K562 (cell line): ENCODE data around the gene LHFPL5. TPM values are rescaled to one million over a fixed set of nuclear protein-coding genes. Genes with fewer than 3 reads are reported as not detected.

Experiments
- ATF4 ChIP-seq: fragments of 450-650 bp; formaldehyde crosslinking; IDR thresholded peaks from 2 replicates; pipeline ENCODE4 v1.4.0; 2022; ENCODE audit warnings: mild to moderate bottlenecking, moderate library complexity
- CEBPZ ChIP-seq: fragments of 150-350 bp; IDR thresholded peaks from 2 replicates; pipeline ENCODE4 v1.6.1; 2014; ENCODE audit warnings: low read depth, mild to moderate bottlenecking, low read length, borderline replicate concordance
- SMARCC2 ChIP-seq: fragments of 450-650 bp; IDR thresholded peaks from 2 replicates; pipeline ENCODE4 v1.6.1; 2017; ENCODE audit warnings: antibody characterized with exemption, moderate library complexity, mild to moderate bottlenecking, low read depth
- polyA plus RNA-seq, 8 experiments: library from polyadenylated mRNA; depleted of rRNA in 4 of 8; stranded (reverse) in 5 of 8; unstranded in 3 of 8; fragments of >200 nt; fragmentation: Nextera tagmentation in 2 of 8; fragmentation: Illumina TruSeq in 1 of 8; extraction: Ambion mirVana in 2 of 8; extraction: Trizol in 1 of 8; gene quantifications; 2 replicates each; pipeline versions ENCODE4 v1.2.1 to v1.2.3, GENCODE V29; 2011 to 2014; ENCODE audit warnings: inconsistent platforms in 1 of 8, missing spikeins in 1 of 8
- total RNA-seq, 7 experiments: library from RNA; depleted of rRNA in 6 of 7; stranded (reverse); fragments of >200 nt in 6 of 7; fragmentation: Illumina TruSeq in 2 of 7; extraction: Trizol in 2 of 7; gene quantifications; 2 replicates each; pipeline versions ENCODE4 v1.2.1 to v1.2.3, GENCODE V29; 2011 to 2021; ENCODE audit warnings: low replicate concordance in 1 of 7
- TF ChIP-seq, protein P1 (sequence below), 2 experiments: fragments of 450-650 bp; IDR thresholded peaks; 2 replicates each; pipeline ENCODE4 v1.6.1; 2018; ENCODE audit warnings: mild to moderate bottlenecking in 2 of 2, low read depth in 1 of 2; ENCODE audit not compliant: partially characterized antibody in 2 of 2
- TF ChIP-seq, protein P2 (sequence below): sonication (generic); formaldehyde crosslinking; IDR thresholded peaks from 2 replicates; pipeline ENCODE4 v1.8.0; 2023; ENCODE audit warnings: mild to moderate bottlenecking, missing genetic modification reagents
- TF ChIP-seq, protein P3 (sequence below), 2 experiments: IDR thresholded peaks; 2 replicates each; pipeline ENCODE4 v1.6.1; 2012; ENCODE audit warnings: improper control_type of control experiment in 2 of 2, low read depth in 2 of 2, low read length in 2 of 2, borderline replicate concordance in 1 of 2
- TF ChIP-seq, protein P4 (sequence below): fragments of 450-650 bp; IDR thresholded peaks from 2 replicates; pipeline ENCODE4 v1.6.1; 2017; ENCODE audit warnings: mild to moderate bottlenecking, moderate library complexity
- TF ChIP-seq, protein P5 (sequence below): fragments of 450-650 bp; IDR thresholded peaks from 2 replicates; pipeline ENCODE4 v1.6.1; 2016; ENCODE audit warnings: borderline replicate concordance

Gene LHFPL5
- total and polyA plus RNA-seq, 9 of the 15 experiments (the other 6 are each of a cell fraction or from before 2014, with no cell fraction given): not detected

DNA sequence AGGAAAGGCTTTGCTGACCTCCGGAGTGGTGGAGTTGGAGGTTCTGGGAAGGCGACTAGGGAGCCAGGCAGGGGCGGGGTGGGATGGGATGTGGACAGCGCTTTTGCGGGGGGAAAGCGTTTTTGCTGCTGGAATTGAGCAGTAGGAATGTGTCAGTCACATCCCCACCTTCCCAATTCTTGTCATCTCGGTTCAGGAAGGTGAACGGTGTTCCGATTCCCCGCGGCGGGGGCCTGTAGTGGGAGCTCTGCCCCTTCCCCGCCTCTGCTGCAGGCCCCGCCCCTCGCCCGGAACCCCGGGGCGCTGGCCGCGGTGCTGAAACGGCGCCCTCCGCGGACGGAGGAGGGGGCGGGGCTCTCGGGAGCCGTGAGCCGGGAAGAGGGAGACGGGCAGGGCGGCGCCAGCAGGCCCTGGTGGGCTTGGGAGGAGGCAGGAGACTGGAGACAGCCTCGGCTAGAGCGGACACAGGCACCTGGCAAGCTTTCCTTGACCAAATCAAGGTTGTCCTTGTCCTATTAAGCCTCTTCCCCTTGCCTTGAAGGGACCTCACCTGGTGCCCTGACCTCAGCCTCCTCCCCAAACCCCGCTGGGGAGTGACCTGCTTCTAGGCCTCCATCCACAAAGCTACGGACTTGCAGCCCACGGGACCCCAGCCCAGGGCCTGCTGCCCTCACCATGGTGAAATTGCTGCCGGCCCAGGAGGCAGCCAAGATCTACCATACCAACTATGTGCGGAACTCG lies at the start of gene LHFPL5 (continued):
- TF ChIP-seq CEBPZ (no peak), ATF4 (CRISPR knock-in tag) (no peak), SMARCC2 (no peak)
- TF ChIP-seq, protein P1, sequence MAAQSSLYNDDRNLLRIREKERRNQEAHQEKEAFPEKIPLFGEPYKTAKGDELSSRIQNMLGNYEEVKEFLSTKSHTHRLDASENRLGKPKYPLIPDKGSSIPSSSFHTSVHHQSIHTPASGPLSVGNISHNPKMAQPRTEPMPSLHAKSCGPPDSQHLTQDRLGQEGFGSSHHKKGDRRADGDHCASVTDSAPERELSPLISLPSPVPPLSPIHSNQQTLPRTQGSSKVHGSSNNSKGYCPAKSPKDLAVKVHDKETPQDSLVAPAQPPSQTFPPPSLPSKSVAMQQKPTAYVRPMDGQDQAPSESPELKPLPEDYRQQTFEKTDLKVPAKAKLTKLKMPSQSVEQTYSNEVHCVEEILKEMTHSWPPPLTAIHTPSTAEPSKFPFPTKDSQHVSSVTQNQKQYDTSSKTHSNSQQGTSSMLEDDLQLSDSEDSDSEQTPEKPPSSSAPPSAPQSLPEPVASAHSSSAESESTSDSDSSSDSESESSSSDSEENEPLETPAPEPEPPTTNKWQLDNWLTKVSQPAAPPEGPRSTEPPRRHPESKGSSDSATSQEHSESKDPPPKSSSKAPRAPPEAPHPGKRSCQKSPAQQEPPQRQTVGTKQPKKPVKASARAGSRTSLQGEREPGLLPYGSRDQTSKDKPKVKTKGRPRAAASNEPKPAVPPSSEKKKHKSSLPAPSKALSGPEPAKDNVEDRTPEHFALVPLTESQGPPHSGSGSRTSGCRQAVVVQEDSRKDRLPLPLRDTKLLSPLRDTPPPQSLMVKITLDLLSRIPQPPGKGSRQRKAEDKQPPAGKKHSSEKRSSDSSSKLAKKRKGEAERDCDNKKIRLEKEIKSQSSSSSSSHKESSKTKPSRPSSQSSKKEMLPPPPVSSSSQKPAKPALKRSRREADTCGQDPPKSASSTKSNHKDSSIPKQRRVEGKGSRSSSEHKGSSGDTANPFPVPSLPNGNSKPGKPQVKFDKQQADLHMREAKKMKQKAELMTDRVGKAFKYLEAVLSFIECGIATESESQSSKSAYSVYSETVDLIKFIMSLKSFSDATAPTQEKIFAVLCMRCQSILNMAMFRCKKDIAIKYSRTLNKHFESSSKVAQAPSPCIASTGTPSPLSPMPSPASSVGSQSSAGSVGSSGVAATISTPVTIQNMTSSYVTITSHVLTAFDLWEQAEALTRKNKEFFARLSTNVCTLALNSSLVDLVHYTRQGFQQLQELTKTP (IDR thresholded peaks at IDR 0.05; ENCODE audit: low read depth in 1 of 2, partially characterized antibody in 2 of 2): peak in 1 of 2 experiments; percentile 90
- TF ChIP-seq, protein P2, sequence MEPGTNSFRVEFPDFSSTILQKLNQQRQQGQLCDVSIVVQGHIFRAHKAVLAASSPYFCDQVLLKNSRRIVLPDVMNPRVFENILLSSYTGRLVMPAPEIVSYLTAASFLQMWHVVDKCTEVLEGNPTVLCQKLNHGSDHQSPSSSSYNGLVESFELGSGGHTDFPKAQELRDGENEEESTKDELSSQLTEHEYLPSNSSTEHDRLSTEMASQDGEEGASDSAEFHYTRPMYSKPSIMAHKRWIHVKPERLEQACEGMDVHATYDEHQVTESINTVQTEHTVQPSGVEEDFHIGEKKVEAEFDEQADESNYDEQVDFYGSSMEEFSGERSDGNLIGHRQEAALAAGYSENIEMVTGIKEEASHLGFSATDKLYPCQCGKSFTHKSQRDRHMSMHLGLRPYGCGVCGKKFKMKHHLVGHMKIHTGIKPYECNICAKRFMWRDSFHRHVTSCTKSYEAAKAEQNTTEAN (CRISPR knock-in tag): peak; percentile 93
- TF ChIP-seq, protein P3, sequence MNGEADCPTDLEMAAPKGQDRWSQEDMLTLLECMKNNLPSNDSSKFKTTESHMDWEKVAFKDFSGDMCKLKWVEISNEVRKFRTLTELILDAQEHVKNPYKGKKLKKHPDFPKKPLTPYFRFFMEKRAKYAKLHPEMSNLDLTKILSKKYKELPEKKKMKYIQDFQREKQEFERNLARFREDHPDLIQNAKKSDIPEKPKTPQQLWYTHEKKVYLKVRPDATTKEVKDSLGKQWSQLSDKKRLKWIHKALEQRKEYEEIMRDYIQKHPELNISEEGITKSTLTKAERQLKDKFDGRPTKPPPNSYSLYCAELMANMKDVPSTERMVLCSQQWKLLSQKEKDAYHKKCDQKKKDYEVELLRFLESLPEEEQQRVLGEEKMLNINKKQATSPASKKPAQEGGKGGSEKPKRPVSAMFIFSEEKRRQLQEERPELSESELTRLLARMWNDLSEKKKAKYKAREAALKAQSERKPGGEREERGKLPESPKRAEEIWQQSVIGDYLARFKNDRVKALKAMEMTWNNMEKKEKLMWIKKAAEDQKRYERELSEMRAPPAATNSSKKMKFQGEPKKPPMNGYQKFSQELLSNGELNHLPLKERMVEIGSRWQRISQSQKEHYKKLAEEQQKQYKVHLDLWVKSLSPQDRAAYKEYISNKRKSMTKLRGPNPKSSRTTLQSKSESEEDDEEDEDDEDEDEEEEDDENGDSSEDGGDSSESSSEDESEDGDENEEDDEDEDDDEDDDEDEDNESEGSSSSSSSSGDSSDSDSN (IDR thresholded peaks at IDR 0.05; ENCODE audit: borderline replicate concordance in 1 of 2, low read depth in 2 of 2, low read length in 2 of 2): 0 out of 4 replicates have a peak, but pooled peaks of 1 of the 2 experiments have one; percentile 42
- TF ChIP-seq, protein P4, sequence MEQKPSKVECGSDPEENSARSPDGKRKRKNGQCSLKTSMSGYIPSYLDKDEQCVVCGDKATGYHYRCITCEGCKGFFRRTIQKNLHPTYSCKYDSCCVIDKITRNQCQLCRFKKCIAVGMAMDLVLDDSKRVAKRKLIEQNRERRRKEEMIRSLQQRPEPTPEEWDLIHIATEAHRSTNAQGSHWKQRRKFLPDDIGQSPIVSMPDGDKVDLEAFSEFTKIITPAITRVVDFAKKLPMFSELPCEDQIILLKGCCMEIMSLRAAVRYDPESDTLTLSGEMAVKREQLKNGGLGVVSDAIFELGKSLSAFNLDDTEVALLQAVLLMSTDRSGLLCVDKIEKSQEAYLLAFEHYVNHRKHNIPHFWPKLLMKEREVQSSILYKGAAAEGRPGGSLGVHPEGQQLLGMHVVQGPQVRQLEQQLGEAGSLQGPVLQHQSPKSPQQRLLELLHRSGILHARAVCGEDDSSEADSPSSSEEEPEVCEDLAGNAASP: no peak
- TF ChIP-seq, protein P5, sequence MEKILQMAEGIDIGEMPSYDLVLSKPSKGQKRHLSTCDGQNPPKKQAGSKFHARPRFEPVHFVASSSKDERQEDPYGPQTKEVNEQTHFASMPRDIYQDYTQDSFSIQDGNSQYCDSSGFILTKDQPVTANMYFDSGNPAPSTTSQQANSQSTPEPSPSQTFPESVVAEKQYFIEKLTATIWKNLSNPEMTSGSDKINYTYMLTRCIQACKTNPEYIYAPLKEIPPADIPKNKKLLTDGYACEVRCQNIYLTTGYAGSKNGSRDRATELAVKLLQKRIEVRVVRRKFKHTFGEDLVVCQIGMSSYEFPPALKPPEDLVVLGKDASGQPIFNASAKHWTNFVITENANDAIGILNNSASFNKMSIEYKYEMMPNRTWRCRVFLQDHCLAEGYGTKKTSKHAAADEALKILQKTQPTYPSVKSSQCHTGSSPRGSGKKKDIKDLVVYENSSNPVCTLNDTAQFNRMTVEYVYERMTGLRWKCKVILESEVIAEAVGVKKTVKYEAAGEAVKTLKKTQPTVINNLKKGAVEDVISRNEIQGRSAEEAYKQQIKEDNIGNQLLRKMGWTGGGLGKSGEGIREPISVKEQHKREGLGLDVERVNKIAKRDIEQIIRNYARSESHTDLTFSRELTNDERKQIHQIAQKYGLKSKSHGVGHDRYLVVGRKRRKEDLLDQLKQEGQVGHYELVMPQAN: no peak
